GM12892 (cell line): ENCODE data around the gene ZBED3.

Experiments
- POLR2A ChIP-seq: IDR thresholded peaks from 2 replicates; pipeline ENCODE4 v1.6.1; 2011; ENCODE audit warnings: low read depth, low read length, control low read depth
- POLR2AphosphoS5 ChIP-seq: IDR thresholded peaks from 2 replicates; pipeline ENCODE4 v1.6.1; 2011; ENCODE audit warnings: low read depth, low read length, control low read depth

- TF ChIP-seq POLR2A (no peak), POLR2AphosphoS5 (no peak)
These were observed 6.2 kb downstream of the ZBED3 start for GRCh38 chr5:77080905-77081304.
